AG10803 (cell line): ENCODE results near the gene GABRP.

Experiments used
- DNase-seq: peaks from one replicate; pipeline ENCODE4 v3.0.0; 2010; ENCODE audit warnings: low read depth
- H3K4me3 ChIP-seq: 2 replicates; pipeline ENCODE4 v1.5.1; 2011; ENCODE audit warnings: mild to moderate bottlenecking, low read length, control low read depth
- TF ChIP-seq, protein P1 (sequence below): conservative IDR thresholded peaks from 2 replicates; pipeline ENCODE4 v1.5.1; 2011; ENCODE audit warnings: mild to moderate bottlenecking, low read length, control low read depth, inconsistent platforms

Gene GABRP

DNA sequence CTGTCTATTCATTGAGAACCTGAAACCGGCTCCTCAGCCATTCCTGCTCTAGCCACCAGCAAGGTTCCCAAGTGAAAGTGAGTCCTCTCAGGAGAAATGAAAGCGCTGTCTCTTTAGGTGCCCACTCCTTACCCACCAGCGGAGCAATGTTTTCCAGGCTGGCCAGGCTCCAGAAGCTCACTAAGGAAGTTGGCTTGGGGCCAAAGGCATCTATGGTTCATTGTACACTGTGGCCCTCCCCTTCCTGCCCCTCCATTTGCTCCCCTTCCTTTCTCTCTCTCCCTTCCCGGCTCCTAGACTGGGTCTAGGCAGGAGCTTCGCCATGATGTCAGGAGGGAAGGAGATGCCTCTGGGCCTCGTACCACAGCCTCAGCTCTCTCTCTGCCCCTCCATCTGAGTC is 1.1 kb upstream of the GABRP start:
- DNase-seq: no peak
- TF ChIP-seq, protein P1, sequence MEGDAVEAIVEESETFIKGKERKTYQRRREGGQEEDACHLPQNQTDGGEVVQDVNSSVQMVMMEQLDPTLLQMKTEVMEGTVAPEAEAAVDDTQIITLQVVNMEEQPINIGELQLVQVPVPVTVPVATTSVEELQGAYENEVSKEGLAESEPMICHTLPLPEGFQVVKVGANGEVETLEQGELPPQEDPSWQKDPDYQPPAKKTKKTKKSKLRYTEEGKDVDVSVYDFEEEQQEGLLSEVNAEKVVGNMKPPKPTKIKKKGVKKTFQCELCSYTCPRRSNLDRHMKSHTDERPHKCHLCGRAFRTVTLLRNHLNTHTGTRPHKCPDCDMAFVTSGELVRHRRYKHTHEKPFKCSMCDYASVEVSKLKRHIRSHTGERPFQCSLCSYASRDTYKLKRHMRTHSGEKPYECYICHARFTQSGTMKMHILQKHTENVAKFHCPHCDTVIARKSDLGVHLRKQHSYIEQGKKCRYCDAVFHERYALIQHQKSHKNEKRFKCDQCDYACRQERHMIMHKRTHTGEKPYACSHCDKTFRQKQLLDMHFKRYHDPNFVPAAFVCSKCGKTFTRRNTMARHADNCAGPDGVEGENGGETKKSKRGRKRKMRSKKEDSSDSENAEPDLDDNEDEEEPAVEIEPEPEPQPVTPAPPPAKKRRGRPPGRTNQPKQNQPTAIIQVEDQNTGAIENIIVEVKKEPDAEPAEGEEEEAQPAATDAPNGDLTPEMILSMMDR: no peak
- no peak overlapping the region for H3K4me3 ChIP-seq

DNA sequence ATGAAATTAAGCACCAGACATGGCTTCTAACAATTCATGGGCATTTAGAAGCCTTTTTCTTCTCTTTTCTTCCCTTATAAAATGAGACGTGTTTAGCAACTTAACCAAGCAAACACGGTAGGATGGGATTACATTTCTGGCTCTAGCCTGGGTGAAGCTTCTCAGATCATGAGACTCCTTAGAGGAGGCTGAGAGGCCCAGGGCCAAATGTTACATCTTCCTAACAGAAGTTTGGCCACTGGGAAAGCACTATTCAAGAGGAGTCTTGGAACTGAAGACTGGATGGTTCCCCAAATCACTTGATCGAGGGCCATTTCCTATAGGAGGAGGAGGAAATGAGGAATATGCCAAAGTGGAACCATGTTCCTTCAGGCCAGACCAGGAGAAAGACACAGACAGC is 1.9 kb downstream of the GABRP start:
- no peak overlapping the region for H3K4me3 ChIP-seq
- TF ChIP-seq, protein P1: no peak
- DNase-seq: no peak

DNA sequence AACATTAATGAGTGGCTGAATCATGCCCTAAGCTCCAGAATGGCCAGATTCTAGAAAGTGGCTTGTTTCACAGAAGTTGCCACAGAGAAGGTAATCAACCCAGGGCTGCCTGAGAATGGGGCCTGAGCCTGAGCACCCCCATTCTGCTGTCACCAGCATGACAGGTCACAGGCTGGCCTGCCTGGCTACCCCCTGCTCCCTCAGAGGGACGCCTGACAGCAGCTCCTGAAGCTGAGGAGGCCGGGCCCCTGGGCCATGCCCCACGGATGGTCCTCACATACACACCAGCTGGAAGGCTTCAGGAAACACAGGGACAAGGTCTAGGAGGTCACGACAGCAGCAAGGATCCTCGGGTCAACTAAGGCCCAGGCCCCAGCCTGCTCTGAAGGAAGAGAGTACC is 3.7 kb downstream of the GABRP start:
- no peak for DNase-seq
- TF ChIP-seq, protein P1: no peak
- H3K4me3 ChIP-seq: no peak overlapping the region

DNA sequence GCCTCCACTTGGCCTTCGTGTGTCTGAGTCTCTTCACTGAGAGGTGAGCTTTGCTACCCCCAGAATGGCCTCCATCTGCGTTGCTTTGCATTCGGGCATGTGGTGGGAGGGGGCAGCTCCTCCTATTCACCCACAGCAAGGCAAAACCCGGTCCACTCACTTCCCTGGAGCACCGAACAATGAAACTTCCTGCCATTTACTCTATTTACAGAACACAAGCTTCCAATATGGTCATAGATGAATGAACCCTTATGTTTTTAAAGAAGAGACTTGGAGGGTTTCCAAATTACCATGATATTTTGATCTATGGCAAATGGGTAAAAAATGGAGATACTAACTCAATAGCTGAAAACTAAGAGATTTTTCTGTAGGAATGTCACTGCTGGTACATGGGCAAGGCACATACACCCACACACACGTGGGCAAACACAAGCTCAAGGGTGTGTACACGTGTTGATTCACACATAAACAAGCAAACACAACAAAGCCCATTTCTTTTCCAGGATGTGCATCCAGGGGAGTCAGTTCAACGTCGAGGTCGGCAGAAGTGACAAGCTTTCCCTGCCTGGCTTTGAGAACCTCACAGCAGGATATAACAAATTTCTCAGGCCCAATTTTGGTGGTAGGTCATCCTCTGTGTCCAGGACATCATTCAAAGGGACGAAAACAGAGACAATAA is 5.2 kb downstream of the GABRP start:
- H3K4me3 ChIP-seq: no peak overlapping the region
- TF ChIP-seq, protein P1: no peak
- DNase-seq: no peak

DNA sequence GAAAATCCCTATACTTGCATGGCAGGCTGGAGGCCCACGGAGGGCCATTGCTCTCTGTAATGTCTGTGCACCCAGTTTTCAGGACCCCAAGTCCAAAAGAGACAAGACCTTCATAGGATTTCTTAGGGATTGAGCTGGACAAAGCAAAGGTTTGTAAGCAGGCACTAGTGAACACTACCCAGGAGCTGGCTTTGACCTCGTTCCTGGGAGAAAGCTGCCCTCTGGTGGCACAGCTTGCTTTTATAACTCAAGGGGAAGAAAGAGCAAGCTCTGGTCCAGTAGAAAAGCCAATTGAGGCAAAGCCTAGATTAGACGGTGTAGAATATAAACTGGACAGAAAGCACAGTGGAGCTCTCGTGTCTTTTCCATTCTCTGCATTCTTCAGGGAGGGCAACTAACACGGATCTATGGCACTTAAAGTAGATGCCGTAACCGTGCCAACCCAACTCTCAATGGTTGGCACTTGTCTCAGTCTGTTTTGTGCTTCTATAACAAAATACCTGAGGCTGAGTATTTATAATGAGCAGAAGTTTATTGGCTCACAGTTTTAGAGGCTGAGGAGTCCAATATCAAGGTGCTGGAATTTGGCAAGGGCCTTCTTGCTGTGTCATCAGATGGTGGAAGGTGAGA is 7.9 kb downstream of the GABRP start:
- TF ChIP-seq, protein P1: peak; percentile 61
- no peak overlapping the region for H3K4me3 ChIP-seq
- DNase-seq: peak; percentile 56

DNA sequence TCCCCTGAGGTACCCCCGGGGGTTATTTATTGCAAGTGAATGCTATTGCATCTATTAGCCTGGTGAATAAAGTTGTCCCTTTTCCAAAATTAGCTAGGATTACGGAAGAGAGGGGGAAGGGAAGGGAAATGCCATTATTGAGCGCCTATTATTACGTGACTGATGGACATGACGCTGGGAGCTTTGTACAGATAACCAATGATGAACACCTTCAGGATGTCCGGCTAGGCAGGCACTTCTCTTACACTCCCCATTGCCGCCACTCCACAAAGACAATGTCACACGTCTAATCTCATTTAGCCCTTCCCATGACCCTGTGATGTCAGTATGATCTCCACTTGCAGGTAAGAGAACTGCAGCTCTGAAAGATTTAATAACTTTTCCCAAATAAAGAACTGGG is 9.4 kb downstream of the GABRP start:
- H3K4me3 ChIP-seq: no peak overlapping the region
- TF ChIP-seq, protein P1: no peak
- no peak for DNase-seq

DNA sequence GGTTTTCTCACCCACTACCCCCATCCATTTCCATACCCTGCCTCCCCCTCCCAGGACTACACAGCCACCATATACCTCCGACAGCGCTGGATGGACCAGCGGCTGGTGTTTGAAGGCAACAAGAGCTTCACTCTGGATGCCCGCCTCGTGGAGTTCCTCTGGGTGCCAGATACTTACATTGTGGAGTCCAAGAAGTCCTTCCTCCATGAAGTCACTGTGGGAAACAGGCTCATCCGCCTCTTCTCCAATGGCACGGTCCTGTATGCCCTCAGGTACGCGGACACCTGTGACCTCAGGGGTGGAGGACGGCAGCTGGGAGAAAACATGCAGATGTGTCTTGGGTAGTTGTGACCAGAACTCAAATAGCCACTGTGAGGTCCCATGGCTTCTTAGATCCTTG is 11.6 kb downstream of the GABRP start:
- no peak for DNase-seq
- TF ChIP-seq, protein P1: no peak
- no peak overlapping the region for H3K4me3 ChIP-seq
